ENCODE data around the gene DRC1. TPM values are rescaled to one million over a fixed set of nuclear protein-coding genes. Genes with fewer than 3 reads are reported as not detected.
A peak's percentile ranks its signal among the peaks of the same experiment; 100 is the strongest.

DRC1 gene
- polyA plus RNA-seq, 3 donors = 1.6 to 4.6 (median 2.5) TPM

DNA sequence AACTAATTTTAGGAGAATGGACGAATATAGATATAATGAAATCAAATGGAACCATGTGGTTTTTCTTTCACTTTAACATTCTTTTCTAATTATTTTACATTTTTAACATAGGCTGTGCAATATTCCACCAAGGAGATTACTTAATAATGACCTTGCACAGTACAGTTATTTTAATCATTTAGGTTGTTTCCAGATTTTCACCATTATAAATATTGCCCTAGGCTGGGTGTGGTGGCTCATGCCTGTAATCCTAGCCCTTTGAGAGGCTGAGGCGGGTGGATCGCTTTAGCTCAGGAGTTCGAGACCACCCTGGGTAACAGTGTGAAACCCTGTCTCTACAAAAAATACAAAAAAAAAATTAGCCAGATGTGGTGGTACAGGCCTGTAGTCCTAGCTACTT lies 14.5 kb upstream of the DRC1 start:
- DNase-seq (ENCODE audit: extremely low read depth in 1 of 11, low read depth in 9 of 11, low spot score in 4 of 11) = no peak

DNA sequence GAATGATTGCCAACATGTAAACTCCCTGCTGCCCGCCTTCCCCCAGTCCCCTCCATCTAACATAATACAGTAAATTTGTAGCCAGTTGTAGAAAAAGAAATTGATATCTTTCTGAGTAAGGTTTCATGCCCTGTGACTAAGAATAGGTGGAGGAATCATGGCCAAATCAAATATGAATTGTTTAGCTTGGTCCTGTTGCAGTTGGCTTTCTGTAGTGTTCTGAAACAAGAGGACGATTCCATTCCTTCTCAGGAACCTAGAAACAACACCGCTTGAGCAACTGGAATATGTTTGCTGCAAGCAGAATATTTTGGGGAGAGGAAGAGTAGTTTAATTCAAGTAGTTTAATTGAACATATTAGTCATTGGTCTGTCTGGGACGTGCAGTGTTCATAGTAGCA lies 7.0 kb upstream of the DRC1 start:
- DNase-seq (ENCODE audit: extremely low read depth in 1 of 11, low read depth in 9 of 11, low spot score in 4 of 11) = no peak

DNA sequence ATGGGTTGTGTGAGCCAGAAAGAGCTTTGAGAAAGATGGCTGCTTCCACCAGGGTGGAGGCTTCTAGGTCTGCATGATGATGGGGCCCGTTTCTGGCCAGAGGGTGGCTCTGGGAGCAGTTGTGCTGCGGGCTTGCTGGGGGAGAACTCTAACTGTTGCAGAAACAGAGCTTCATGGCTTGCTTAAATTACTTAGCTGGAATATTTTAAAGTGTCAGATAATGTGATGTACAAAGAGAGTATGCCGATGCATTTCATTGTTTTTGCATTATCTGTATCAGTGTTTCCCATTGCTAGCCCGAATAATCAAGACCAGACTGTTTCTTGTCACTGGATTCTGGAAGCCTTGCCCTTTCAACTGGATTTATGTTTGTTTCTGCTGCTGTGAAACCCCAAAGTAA lies 6.3 kb upstream of the DRC1 start:
- DNase-seq (ENCODE audit: extremely low read depth in 1 of 11, low read depth in 9 of 11, low spot score in 4 of 11) = no peak

DNA sequence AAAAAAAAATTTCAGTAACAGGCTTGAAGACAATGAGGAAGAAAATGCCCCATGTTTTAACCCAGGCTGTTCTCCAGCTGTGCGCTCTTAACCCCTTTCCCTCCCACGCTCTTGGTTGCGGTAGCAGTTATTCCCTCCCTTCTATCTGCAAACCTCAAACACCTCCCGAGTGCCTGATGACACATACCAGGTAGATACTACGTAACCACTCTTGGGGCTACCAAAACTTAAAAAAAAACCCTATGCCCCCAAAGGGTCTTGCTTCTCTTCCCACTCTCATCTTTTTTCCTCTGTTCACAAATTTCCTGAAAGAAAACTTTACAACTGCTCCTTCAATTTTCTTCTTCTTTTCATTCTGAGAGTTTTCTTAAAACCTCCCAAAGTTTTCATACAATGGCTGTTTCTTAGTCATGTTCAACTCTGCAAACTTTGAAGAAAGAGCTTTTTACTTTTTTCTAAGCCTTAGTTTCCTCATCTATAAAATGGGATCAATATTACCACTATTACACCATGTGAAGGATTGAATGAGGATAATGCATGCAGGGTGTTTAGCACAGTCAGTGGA lies 4.9 kb upstream of the DRC1 start:
- no peak for DNase-seq (ENCODE audit: extremely low read depth in 1 of 11, low read depth in 9 of 11, low spot score in 4 of 11)

DNA sequence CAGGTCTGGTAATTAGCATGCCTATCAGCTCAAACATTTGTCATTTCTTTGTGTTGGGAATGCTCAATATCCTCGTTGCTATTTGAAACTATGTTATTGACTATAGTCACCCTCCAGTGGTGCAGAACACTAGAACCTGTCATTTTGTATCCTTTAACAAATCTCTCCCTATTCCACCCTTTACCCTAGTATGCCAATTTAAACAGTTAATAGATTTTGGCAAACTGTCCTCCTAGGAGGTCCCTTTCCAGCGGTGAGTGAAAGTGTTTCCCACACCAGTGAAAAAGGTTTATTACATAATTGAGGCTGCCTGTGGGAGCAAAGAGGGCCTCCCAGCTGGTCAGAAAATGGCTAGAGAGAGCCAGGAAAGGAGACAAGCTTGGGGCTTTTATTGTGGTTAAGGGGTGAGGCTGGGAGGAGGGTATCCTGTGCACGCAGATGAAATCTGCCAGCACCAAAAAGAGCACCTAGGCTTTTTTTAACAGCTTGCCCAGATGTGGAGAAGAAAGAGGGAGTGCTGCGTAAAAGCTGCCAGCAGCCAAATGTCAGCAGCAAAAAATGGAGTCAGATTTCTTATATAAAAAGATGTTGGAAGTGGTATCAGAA lies 1.8 kb upstream of the DRC1 start:
- no peak for DNase-seq (ENCODE audit: extremely low read depth in 1 of 11, low read depth in 9 of 11, low spot score in 4 of 11)

- no peak for DNase-seq (ENCODE audit: extremely low read depth in 1 of 11, low read depth in 9 of 11, low spot score in 4 of 11)
Observed at GRCh38 chr2:26400723-26401122, 997 bp upstream of the DRC1 start.

GRCh38 chr2:26407526-26407925 lies 5.8 kb downstream of the DRC1 start:
- DNase-seq (ENCODE audit: extremely low read depth in 1 of 11, low read depth in 9 of 11, low spot score in 4 of 11) = no peak

- no peak for DNase-seq (ENCODE audit: extremely low read depth in 1 of 11, low read depth in 9 of 11, low spot score in 4 of 11)
Observed at GRCh38 chr2:26409785-26410184, 8.1 kb downstream of the DRC1 start.

- DNase-seq (ENCODE audit: extremely low read depth in 1 of 11, low read depth in 9 of 11, low spot score in 4 of 11) = no peak
Observed at GRCh38 chr2:26410764-26411243, 9.1 kb downstream of the DRC1 start.

DNA sequence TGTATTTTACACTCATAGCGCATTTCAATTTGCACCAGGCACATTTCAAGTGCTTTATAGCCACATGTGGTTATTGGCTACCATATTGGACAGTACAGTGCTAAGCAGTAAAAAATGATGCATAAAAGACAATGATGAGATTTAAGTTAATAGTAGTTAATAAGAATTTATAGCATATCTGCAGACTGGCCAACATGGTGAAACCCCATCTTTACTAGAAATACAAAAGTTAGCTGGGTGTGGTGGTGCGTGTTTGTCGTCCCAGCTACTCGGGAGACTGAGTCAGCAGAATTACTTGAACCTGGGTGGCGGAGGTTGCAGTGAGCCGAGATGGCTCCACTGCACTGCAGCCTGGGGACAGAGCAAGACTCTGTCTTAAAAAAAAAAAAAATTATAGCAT lies 9.7 kb downstream of the DRC1 start:
- no peak for DNase-seq (ENCODE audit: extremely low read depth in 1 of 11, low read depth in 9 of 11, low spot score in 4 of 11)

GRCh38 chr2:26412091-26412673 lies 10.5 kb downstream of the DRC1 start:
- no peak for DNase-seq (ENCODE audit: extremely low read depth in 1 of 11, low read depth in 9 of 11, low spot score in 4 of 11)

DNA sequence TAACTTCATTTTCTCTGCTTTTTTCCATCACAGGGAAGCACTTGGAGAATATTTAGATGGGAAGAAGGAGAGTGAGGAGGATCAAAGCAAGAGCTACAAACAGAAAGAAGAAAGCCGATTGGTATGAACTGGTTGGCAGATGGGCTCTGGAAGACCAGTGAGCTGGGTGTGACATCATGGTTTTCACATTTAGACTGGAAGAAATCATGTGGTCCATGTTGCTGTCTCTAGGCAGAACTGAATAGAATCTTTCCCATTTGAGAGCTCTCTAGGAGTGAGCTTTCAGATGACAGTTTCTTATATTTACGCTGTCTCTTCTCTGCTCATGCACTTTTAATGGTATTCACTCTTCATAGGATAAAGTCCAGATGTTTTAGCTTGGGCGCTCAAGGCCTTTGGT lies 12.6 kb downstream of the DRC1 start:
- DNase-seq (ENCODE audit: extremely low read depth in 1 of 11, low read depth in 9 of 11, low spot score in 4 of 11) = no peak

DNA sequence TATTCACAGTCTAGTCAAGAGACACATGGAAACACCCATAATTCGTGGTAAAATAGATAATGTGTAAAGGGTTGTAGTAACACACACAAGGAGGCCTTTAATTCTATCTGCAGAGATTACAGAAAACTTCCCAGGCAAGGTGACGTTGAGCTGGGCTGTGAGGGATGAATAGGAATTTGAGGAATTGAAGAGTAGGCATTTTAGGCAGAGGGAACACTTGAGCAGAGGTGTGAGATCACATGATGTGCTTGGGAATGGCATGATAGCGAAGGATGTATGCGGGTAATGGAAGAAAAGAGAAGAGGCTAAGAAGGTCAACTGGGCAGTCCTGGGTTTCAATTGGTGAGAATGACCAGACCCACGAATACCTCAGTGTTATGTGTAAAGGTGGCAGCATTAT lies 20.2 kb downstream of the DRC1 start:
- no peak for DNase-seq (ENCODE audit: extremely low read depth in 1 of 11, low read depth in 9 of 11, low spot score in 4 of 11)

DNA sequence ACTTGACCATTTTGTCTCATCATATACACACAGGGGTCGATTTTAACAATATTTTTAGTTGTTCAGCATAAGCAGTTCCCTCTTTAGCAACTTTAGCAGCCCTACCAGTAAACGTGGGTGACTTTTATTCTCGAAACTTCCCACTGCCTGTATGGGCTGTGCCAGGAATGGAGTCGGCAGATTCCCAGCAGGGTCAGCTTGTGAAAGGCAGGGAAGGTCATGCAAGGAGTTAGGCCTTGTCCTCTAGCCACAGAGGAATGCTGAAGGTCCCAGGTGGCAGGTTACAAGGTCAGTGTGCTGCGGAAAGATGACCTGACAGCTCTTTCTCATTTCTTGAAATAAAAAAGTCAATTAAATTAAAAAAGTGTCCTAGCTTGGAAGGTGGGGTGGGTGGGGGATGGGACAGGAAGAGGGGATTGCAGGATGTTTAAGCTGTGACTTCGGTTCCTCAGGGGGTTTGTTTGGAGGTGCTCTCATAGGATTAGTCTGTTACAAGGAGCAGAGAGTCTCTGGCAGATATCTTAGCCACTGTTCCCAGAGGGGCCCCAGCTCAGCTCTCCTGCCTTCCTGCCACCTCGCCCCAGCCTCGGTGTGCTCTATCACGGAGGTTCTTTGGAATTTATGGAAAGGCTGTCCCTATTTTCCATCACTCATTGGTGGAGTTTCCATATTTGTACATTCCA lies 21.4 kb downstream of the DRC1 start:
- no peak for DNase-seq (ENCODE audit: extremely low read depth in 1 of 11, low read depth in 9 of 11, low spot score in 4 of 11)

DNA sequence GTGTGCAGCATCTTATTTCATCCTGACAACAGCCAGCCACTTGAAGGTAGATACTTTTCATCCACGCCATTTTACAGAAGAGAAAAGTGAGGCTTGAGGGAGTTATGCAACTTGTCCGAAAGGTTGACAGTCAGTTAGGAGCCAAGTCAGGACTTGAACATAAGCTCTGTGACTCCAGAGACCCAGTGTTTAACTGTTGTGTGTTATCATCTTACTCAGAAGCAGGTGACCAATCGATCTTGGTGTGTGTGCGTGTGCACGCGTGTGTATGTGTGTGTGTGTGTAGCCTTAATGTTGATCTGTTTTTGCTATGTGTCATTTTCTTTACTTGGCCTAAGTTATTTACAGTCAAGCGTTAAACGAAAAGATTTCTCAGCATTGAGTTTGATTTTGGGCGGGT lies 22.0 kb downstream of the DRC1 start:
- no peak for DNase-seq (ENCODE audit: extremely low read depth in 1 of 11, low read depth in 9 of 11, low spot score in 4 of 11)

GRCh38 chr2:26424221-26424620 lies 22.5 kb downstream of the DRC1 start:
- DNase-seq (ENCODE audit: extremely low read depth in 1 of 11, low read depth in 9 of 11, low spot score in 4 of 11) = no peak

- DNase-seq (ENCODE audit: extremely low read depth in 1 of 11, low read depth in 9 of 11, low spot score in 4 of 11) = no peak
Observed at GRCh38 chr2:26428846-26429245, 27.1 kb downstream of the DRC1 start.

- DNase-seq (ENCODE audit: extremely low read depth in 1 of 11, low read depth in 9 of 11, low spot score in 4 of 11) = peak in 1 of 11 donors; percentile 7
Observed at GRCh38 chr2:26429779-26430578, 28.3 kb downstream of the DRC1 start.

DNA sequence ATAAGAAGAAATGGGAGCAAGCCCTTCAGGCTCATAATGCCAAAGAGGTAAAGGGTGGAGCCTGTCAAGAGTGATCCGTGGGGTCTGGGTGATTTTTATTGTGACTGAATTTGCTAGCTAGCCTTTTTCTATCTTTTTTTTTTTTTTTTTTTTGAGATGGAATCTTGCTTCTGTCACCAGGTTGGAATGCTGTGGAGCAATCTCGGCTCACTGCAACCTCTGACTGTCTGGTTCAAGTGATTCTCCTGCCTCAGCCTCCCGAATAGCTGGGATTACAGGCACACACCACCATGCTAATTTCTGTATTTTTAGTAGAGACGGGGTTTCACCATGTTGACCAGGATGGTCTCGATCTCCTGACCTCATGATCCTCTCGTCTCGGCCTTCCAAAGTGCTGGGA lies 29.1 kb downstream of the DRC1 start:
- no peak for DNase-seq (ENCODE audit: extremely low read depth in 1 of 11, low read depth in 9 of 11, low spot score in 4 of 11)

DNA sequence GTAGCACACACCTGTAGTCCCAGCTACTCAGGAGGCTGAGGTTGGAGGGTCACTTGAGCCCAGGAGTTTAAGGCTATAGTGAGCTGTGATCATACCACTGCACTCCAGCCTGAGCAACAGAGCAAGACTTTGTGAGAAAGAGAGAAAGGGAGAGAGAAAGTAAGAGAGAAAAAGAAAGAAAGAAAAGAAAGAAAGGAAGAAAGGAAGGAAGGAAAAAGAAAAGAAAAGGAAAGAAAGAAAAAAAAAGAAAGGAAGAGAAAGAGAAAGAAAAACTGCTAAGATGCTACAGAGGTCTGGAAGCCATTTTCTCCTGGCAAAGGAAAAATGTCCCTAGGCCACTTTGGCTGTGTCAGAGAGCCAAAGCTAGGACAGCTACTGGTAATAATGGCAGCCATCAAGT lies 30.6 kb downstream of the DRC1 start:
- DNase-seq (ENCODE audit: extremely low read depth in 1 of 11, low read depth in 9 of 11, low spot score in 4 of 11) = no peak
